Activated CD8-positive, alpha-beta memory T cell treated with anti-CD3 and anti-CD28 coated beads, Interleukin-2, amount 10 ng/mL, durations not matched to agents 7 days and 5 days (primary cell): ENCODE results near the gene CNMD. TPM values are rescaled to one million over a fixed set of nuclear protein-coding genes. Genes with fewer than 3 reads are reported as not detected.

Source experiments
- ATAC-seq: fragments of 150-1000 bp; cut with Tn5 transposase; one replicate; pipeline ENCODE4 v1.10.0; 2021; ENCODE audit warnings: moderate library complexity
- CTCF ChIA-PET: fragments of 350-600 bp; sonication (Branson Sonifier 250); formaldehyde crosslinking; loops from one replicate; lab custom pipeline; 2021; ENCODE audit warnings: antibody characterized with exemption; lab: Charles Lee
- DNase-seq: peaks from one replicate; pipeline ENCODE4 v3.0.0-alpha.2; 2020
- H3K27ac Mint-ChIP-seq: one replicate; pipeline ENCODE4 v1.8.0; 2021; ENCODE audit warnings: mild to moderate bottlenecking, mixed read lengths
- H3K27me3 Mint-ChIP-seq: one replicate; pipeline ENCODE4 v1.8.0; 2021; ENCODE audit warnings: mixed read lengths
- H3K36me3 Mint-ChIP-seq: one replicate; pipeline ENCODE4 v1.8.0; 2021; ENCODE audit warnings: mild to moderate bottlenecking, mixed read lengths
- H3K4me1 Mint-ChIP-seq: one replicate; pipeline ENCODE4 v1.8.0; 2021; ENCODE audit warnings: mixed read lengths
- H3K4me3 Mint-ChIP-seq: one replicate; pipeline ENCODE4 v1.8.0; 2021; ENCODE audit warnings: mild to moderate bottlenecking, moderate library complexity, mixed read lengths
- H3K9me3 Mint-ChIP-seq: one replicate; pipeline ENCODE4 v1.8.0; 2022; ENCODE audit warnings: low read depth, mixed read lengths
- total RNA-seq, 2 experiments: library from RNA; stranded (reverse); gene quantifications; one replicate each; pipeline ENCODE4 v1.2.3, GENCODE V29; 2021

The CNMD gene
- total RNA-seq, 2 experiments from 2014 or later, result not detected

DNA sequence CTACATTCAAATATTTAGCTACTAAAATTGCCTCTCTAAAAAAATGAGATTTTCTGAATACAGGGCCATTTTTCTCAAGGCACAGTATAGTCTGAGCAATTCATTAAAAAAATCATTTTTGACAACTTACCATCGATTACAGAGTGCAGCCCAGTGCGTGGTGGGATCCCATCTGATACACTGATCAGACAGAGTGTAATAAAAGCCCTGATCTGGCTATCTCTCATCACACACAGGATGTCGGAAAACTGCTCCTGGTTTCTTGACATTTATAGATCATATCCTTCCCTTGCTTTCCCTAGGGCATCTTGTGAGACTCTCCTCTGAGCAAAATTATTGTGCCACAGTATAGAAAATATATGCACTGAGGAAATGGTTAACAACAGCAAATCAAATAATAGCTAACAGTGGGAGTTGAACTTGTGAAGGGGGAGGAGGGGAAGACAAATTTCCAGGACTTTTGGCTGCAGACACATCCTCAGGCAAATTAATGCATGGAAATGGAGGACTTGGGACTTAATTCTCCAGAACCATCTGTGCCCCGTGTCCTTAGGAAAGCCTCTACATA is 28.4 kb upstream of the CNMD start:
- ATAC-seq (no peak), DNase-seq (no peak)
- no peak overlapping the region for H3K27ac Mint-ChIP-seq
- H3K36me3 Mint-ChIP-seq, result no peaks in the 10 kb centered on the region
- H3K27me3 Mint-ChIP-seq, result peaks cover 10% of the 10 kb centered on the region
- H3K9me3 Mint-ChIP-seq, result no peaks in the 10 kb centered on the region
- no peak overlapping the region for H3K4me3 Mint-ChIP-seq
- H3K4me1 Mint-ChIP-seq, result no peaks in the 10 kb centered on the region
- CTCF ChIA-PET, result no interaction called here

DNA sequence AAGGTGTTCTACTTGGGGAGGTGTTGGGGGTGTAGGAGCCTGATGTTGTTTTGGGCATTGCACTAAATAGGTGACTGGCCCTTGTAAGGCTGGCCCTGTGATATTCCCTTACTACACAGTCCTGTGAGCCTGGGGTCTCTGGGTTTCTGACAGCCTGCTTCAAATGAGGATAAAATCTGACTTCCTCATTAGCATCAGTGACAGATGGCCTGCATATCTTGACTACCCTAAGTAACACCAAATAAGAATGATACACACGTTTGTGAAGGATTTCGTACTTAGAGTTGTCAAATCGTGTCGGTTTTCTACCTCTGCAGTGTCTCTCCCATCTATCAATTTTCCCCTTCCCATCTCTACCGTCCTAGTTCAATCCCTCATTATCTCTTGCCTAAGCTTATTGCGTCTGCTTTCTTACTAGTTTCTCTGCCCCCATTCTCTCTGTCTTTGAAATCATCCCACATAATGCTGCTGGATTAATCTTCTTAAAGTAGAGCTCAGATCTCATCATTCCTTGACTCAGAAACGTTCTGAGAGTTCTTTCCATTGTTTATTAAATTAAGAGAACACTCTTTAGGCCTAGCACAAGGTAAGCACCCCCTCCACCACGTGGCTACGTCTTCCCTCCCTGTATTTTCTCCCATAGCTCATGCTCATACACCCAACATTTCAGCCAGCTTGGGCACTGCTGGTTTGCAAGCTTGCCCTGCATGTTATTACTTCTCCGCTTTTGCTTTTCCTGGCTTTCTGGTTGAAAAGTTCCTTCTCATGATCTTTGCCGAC is 26.2 kb upstream of the CNMD start:
- H3K9me3 Mint-ChIP-seq, result no peaks in the 10 kb centered on the region
- H3K4me1 Mint-ChIP-seq, result no peaks in the 10 kb centered on the region
- ATAC-seq (no peak), DNase-seq (no peak)
- CTCF ChIA-PET, result no interaction called here
- no peaks in the 10 kb centered on the region for H3K36me3 Mint-ChIP-seq
- no peak overlapping the region for H3K4me3 Mint-ChIP-seq
- peaks cover 3% of the 10 kb centered on the region for H3K27me3 Mint-ChIP-seq
- no peak overlapping the region for H3K27ac Mint-ChIP-seq

DNA sequence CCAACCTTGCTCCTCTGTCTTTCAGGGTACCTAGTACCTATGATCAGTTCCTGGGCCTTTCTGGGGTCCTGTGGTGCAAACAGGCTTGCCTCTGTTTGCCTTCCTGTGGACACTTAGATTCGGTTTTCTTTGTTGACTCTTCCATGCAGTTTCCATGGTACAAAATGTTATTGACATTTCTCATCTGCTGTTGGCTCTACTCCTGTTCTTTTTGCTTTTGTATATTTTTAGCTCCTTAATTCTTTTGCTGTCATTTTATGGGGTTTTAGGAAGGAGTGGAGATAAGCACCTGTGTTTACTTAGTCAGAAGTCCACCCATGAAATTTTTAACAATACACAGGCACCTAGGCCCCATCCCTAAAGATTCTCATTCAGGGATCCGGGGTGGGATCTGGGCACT is 20.5 kb upstream of the CNMD start:
- Mint-ChIP-seq H3K27ac (no peak overlapping the region), H3K27me3 (peaks cover 12% of the 10 kb centered on the region), H3K9me3 (no peaks in the 10 kb centered on the region), H3K4me1 (no peaks in the 10 kb centered on the region), H3K36me3 (no peaks in the 10 kb centered on the region), H3K4me3 (no peak overlapping the region)
- DNase-seq, result no peak
- CTCF ChIA-PET, result no interaction called here
- no peak for ATAC-seq

DNA sequence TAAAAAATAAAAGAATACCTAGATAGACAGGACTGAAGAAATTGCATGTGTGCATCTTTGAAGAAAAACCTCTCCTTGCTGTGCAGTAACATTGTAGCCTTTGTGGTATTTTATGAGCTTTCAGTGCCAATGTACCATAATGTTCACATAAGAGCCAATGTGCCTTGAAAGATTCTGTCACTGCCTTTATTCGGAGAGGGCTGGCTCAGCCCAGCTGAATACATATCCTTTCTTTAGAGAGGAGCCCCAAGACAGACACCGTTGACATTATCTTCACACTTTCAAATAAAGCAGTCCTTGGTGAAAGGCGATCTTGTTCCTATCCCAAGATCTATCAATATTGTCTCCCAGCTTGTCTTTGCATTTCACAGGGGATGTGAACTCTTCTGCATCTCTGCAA is 18.5 kb upstream of the CNMD start:
- Mint-ChIP-seq H3K27me3 (peaks cover 12% of the 10 kb centered on the region), H3K36me3 (no peaks in the 10 kb centered on the region), H3K4me3 (no peak overlapping the region), H3K4me1 (no peaks in the 10 kb centered on the region), H3K9me3 (no peaks in the 10 kb centered on the region), H3K27ac (no peak overlapping the region)
- DNase-seq (no peak), ATAC-seq (no peak)
- CTCF ChIA-PET, result no interaction called here

DNA sequence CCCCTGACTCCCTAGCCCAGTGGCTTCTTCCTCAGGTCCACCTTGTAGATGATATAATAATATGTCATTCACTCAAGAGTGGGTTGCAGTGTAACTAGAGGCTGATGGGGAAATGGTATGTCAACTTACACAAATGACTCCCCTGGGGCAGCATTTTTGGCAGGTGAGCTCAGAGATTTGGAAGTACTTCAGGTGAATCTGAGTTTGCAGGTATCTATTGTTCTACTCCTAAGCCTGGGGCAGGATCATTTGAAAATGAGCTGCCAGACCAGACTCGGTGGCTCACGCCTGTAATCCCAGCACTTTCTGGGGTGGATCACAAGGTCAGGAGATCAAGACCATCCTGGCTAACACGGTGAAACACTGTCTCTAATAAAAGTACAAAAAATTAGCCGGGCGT is 11.6 kb upstream of the CNMD start:
- no peak for ATAC-seq
- no peak for DNase-seq
- Mint-ChIP-seq H3K9me3 (no peaks in the 10 kb centered on the region), H3K27me3 (peaks cover 16% of the 10 kb centered on the region), H3K36me3 (no peaks in the 10 kb centered on the region), H3K4me1 (no peaks in the 10 kb centered on the region), H3K4me3 (no peak overlapping the region), H3K27ac (no peak overlapping the region)
- CTCF ChIA-PET, result no interaction called here

DNA sequence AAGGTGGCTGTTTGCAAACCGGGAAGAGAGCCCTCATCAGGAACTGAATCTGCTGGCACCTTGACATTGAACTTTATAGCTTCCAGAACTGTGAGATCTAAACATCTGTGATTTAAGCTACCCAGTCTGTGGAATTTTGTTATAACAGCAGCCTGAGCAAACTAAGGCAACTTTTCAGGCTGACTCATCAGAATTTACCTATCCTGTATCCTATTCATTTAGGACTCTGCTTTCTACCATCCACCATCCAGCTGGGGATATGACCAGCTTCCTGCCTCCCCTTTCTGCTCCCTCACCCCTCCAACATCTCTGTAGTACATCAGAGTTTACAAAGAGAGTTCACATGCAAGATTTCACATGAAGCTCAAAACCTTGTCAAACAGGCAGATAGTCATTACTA is 11.1 kb upstream of the CNMD start:
- H3K27me3 Mint-ChIP-seq, result peaks cover 17% of the 10 kb centered on the region
- CTCF ChIA-PET, result no interaction called here

DNA sequence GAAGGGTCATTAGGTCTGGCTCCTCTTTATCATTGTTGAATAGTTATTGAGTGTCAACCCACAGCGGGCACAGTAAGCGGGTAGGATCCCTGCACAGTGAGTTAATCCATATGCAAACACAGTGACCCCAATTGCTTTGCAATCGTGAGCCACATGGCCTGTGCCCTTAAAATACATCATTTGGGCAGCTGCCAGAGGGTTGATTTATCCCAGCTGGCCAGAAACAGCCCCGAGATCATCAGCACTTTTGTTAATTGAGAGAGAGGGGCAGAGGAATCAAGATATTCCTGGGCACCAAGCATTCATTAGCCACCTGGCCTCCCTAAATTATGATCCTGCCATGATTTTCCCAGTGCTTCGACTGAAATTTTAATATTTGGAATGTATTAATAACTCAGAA is 9.8 kb upstream of the CNMD start:
- Mint-ChIP-seq H3K36me3 (no peaks in the 10 kb centered on the region), H3K4me1 (no peaks in the 10 kb centered on the region), H3K27me3 (peaks cover 24% of the 10 kb centered on the region), H3K9me3 (no peaks in the 10 kb centered on the region), H3K4me3 (no peak overlapping the region), H3K27ac (no peak overlapping the region)
- no peak for DNase-seq
- ATAC-seq, result no peak
- CTCF ChIA-PET, result no interaction called here

More for the DNA sequence above, 11.1 kb upstream of the CNMD start:
- no peak overlapping the region for H3K4me3 Mint-ChIP-seq
- no peak for DNase-seq
- H3K4me1 Mint-ChIP-seq, result no peaks in the 10 kb centered on the region
- H3K27ac Mint-ChIP-seq, result no peak overlapping the region
- ATAC-seq, result no peak
- no peaks in the 10 kb centered on the region for H3K36me3 Mint-ChIP-seq
- no peaks in the 10 kb centered on the region for H3K9me3 Mint-ChIP-seq

DNA sequence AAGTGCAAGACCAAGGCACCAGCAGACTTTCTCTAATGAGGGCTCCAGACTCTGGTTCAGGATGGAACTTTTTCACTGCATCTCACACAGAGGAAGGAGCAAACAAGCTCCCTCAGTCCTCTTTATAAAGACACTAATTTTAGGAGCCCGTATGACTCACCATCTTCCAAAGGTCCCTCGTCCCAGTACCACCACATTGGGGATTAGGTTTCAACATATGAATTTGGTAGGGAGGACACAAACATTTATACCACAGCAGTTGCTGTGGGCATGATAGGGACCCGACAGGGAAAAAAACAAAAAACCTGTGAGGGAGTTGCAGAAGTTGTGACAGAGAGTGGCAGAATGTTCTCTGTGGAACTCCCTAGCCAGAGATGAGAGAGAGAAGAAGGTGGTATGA is 6.5 kb upstream of the CNMD start:
- H3K9me3 Mint-ChIP-seq, result no peaks in the 10 kb centered on the region
- ATAC-seq (no peak), DNase-seq (no peak)
- no peaks in the 10 kb centered on the region for H3K4me1 Mint-ChIP-seq
- no peak overlapping the region for H3K4me3 Mint-ChIP-seq
- H3K27me3 Mint-ChIP-seq, result peaks cover 47% of the 10 kb centered on the region
- CTCF ChIA-PET, result no interaction called here
- H3K36me3 Mint-ChIP-seq, result no peaks in the 10 kb centered on the region
- no peak overlapping the region for H3K27ac Mint-ChIP-seq

DNA sequence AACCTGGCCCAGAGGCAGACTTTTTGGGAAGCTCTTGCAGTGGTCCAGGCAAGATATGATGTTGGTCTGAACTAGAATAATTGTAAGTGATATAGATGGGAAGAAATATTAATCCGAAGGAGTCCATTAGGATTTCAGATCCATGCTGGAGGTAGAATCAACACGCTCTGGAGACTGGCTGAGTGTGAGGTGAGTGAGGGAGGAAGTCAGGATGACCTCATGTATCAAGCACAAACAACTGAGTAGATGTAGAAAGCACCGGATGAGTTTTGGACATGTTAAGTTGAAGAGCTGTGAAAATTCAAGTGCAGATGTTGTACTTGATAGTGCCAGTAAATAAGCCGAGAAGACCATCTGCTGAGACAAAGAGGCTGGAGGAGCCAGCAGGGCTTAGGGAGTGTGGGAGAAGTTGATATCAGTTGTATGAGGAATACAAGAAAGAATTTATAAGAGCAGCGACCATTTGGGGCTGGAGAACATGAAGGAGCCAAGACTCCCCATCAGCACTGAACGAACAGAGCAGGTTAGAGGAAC is 5.3 kb upstream of the CNMD start:
- CTCF ChIA-PET, result no interaction called here
- DNase-seq (no peak), ATAC-seq (no peak)
- H3K36me3 Mint-ChIP-seq, result no peaks in the 10 kb centered on the region
- H3K9me3 Mint-ChIP-seq, result no peaks in the 10 kb centered on the region
- H3K27ac Mint-ChIP-seq, result no peak overlapping the region
- H3K4me3 Mint-ChIP-seq, result no peak overlapping the region
- H3K27me3 Mint-ChIP-seq, result peaks cover 53% of the 10 kb centered on the region
- H3K4me1 Mint-ChIP-seq, result no peaks in the 10 kb centered on the region

DNA sequence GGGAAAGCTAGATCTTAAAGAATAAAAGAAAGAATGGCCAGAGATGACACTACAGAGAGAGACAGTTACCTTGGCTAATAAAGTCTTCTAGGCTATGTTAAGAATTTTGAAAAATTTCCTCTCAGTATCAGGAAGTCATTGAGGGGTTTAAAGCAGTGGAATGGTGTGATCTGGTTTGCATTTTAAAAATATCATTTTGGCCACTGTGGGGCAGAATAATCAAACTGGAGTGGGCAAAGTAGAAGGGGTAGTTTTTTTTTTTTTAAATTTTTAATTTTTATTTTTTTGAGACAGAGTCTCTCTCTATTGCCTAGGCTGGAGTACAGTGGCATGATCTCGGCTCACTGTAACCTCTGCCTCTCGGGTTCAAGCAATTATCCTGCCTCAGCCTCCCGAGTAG is 4.4 kb upstream of the CNMD start:
- H3K4me1 Mint-ChIP-seq, result no peaks in the 10 kb centered on the region
- no peak overlapping the region for H3K27ac Mint-ChIP-seq
- DNase-seq, result no peak
- ATAC-seq, result no peak
- CTCF ChIA-PET, result interaction anchor here (1.0 kb wide), 1 partner anchor 13 kb away, joined by 3 read pairs; no protein-coding TSS in a partner anchor
- H3K9me3 Mint-ChIP-seq, result no peaks in the 10 kb centered on the region
- H3K27me3 Mint-ChIP-seq, result peaks cover 57% of the 10 kb centered on the region
- no peaks in the 10 kb centered on the region for H3K36me3 Mint-ChIP-seq
- H3K4me3 Mint-ChIP-seq, result no peak overlapping the region

DNA sequence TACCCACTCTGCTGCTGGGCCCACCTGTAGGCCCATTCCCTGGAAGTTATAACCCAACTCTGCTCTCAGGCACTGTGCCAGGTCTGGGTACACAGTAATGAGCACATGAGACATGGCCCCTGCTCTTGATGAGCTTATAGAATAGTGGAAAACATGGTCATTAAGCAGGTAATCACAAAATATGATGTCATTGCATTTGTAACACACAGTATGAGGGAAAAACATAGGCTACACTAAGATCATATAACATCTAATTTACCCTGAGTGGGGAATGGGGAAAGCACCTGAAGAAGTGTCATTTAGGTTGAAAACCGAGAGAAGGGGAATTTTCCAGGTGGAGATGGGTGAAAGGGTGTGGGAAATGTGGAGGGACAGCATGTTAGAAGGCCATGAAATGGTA is 3.9 kb upstream of the CNMD start:
- no peak overlapping the region for H3K27ac Mint-ChIP-seq
- DNase-seq (no peak), ATAC-seq (no peak)
- H3K9me3 Mint-ChIP-seq, result no peaks in the 10 kb centered on the region
- H3K4me3 Mint-ChIP-seq, result no peak overlapping the region
- H3K36me3 Mint-ChIP-seq, result no peaks in the 10 kb centered on the region
- CTCF ChIA-PET, result interaction anchor here (1.0 kb wide), 1 partner anchor 13 kb away, joined by 3 read pairs; no protein-coding TSS in a partner anchor
- H3K27me3 Mint-ChIP-seq, result peaks cover 58% of the 10 kb centered on the region
- no peaks in the 10 kb centered on the region for H3K4me1 Mint-ChIP-seq

DNA sequence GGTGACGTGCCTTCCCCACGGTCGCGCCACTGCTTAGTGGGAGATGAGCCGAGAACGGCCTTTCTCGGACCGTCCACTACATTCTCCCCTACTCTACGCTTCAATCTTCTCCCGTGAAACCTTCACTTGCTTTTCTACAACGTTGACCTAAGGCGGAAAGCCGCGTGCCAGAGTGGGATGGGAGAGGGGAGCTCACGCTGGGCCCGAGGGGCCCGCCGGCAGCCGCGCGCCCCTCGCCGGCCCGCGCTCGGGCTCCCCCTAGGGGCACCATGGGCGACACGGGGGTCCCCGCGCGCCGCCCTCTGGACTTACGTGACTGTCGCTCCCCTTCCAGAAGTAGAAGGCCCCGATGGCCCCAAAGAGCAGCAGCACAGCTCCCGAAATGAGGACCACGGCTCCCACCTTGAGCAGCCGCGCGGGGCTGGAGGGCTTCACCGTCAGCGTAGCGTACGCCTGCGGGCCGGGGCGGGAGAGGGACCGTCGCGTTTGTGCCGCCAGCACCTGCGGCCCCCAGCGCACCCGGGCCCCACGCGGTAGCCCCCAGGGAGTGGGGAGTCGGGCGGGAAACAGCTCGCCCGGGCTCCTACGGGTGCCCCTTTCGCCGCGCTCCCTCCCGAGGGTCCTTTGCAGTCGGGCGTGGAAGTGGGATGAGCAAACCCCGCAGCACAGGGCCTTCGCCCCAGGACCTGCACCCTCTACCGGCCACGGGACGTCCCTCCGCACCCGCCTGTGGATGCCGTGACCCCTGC is 727 bp downstream of the CNMD start:
- no peak overlapping the region for H3K27ac Mint-ChIP-seq
- CTCF ChIA-PET, result interaction anchor here (1.2 kb wide), 2 partner anchors 74 to 75 kb away, joined by 3 read pairs; no protein-coding TSS in a partner anchor
- no peak for DNase-seq
- peaks cover 2% of the 10 kb centered on the region for H3K4me1 Mint-ChIP-seq
- H3K27me3 Mint-ChIP-seq, result peaks cover 60% of the 10 kb centered on the region
- peak; percentile 58 for ATAC-seq
- H3K9me3 Mint-ChIP-seq, result no peaks in the 10 kb centered on the region
- no peak overlapping the region for H3K4me3 Mint-ChIP-seq
- no peaks in the 10 kb centered on the region for H3K36me3 Mint-ChIP-seq

DNA sequence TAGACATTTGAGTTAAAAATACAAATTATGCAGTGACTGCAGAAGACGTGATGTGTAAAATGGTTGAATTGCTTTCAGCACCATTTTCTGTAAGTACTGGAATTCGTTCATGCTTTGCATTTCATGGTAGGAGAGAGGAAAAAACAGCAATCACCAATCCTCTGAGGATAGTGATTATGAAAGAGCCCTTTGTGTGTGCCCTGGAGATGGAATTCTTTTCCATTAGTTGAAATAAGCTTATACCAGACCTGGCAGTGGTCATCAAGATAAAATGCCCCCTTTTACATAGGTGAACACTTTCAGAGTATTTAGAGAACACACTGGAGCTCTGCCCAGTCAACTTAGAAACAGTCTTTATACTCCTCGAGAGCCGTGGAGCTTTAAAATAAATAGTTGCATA is 1.7 kb downstream of the CNMD start:
- Mint-ChIP-seq H3K36me3 (no peaks in the 10 kb centered on the region), H3K4me3 (no peak overlapping the region), H3K9me3 (no peaks in the 10 kb centered on the region), H3K4me1 (peaks cover 2% of the 10 kb centered on the region), H3K27me3 (peaks cover 58% of the 10 kb centered on the region), H3K27ac (no peak overlapping the region)
- CTCF ChIA-PET, result no interaction called here
- DNase-seq, result no peak
- ATAC-seq, result no peak
